Uterus (tissue), 2 donors: Measurements from ENCODE around the gene TBC1D10A.

Experiments
- POLR2A ChIP-seq, 2 donors: fragments of 450-650 bp; IDR thresholded peaks; one replicate each; pipeline ENCODE4 v1.6.1; 2016; ENCODE audit warnings: antibody characterized with exemption in 2 of 2, mild to moderate bottlenecking in 1 of 2, moderate library complexity in 1 of 2
- TF ChIP-seq, protein P1 (sequence below), 4 experiments: fragments of 200-600 bp in 2 of 4; fragments of 450-650 bp in 2 of 4; sonication (generic) in 2 of 4; IDR thresholded peaks; one replicate each; pipeline ENCODE4 v1.5.1; 2016 to 2019; ENCODE audit warnings: antibody characterized with exemption in 4 of 4, mild to moderate bottlenecking in 2 of 4, moderate library complexity in 1 of 4

DNA sequence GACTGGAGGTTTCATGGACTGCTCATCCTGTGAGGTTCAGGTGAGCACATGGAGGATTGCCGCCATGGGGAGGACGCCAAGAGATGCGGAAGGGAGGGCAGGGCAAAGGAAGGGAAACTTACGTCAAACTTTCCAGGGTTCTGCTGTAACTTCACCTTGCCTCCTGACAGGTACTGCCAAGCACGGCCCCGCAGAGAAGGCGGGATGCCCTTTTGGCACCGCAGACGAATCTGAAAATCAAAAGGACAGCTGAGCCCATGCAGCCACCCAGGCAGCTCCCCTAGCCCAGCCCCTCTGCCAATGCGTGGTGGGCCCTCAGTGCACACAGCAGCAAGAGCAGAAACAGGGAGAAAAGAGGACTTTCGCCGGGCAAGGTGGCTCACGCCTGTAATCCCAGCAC is 27.4 kb downstream of the TBC1D10A start:
- TF ChIP-seq POLR2A (IDR thresholded peaks at IDR 0.05): no peak
- TF ChIP-seq, protein P1, sequence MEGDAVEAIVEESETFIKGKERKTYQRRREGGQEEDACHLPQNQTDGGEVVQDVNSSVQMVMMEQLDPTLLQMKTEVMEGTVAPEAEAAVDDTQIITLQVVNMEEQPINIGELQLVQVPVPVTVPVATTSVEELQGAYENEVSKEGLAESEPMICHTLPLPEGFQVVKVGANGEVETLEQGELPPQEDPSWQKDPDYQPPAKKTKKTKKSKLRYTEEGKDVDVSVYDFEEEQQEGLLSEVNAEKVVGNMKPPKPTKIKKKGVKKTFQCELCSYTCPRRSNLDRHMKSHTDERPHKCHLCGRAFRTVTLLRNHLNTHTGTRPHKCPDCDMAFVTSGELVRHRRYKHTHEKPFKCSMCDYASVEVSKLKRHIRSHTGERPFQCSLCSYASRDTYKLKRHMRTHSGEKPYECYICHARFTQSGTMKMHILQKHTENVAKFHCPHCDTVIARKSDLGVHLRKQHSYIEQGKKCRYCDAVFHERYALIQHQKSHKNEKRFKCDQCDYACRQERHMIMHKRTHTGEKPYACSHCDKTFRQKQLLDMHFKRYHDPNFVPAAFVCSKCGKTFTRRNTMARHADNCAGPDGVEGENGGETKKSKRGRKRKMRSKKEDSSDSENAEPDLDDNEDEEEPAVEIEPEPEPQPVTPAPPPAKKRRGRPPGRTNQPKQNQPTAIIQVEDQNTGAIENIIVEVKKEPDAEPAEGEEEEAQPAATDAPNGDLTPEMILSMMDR (IDR thresholded peaks at IDR 0.05): no peak
